C4-2B (cell line): Measurements from ENCODE around the gene CLHC1.

ENCODE experiments used
- CTCF ChIP-seq: fragments of 450-650 bp; conservative IDR thresholded peaks from 2 replicates; pipeline ENCODE4 v1.5.1; 2017; ENCODE audit warnings: mild to moderate bottlenecking
- ZFX ChIP-seq: fragments of 450-650 bp; IDR thresholded peaks from 2 replicates; pipeline ENCODE4 v1.6.1; 2017

GRCh38 chr2:55169359-55169758 is 62.7 kb downstream of the CLHC1 start:
- TF ChIP-seq CTCF (no peak), ZFX (no peak)
